ENCODE measurements around the gene KCNJ10.

GRCh38 chr1:160025314-160025713 is 44.6 kb downstream of the KCNJ10 start:
- no peak for TF ChIP-seq ZFP3 (CRISPR knock-in tag; IDR thresholded peaks at IDR 0.05)
- no peak for TF ChIP-seq ARNTL (CRISPR knock-in tag; IDR thresholded peaks at IDR 0.05; ENCODE audit: borderline replicate concordance, low read depth)
- no peak for TF ChIP-seq PATZ1 (CRISPR knock-in tag; IDR thresholded peaks at IDR 0.05; ENCODE audit: borderline replicate concordance)
- TF ChIP-seq CSRNP3 (CRISPR knock-in tag; IDR thresholded peaks at IDR 0.05), result no peak
- TF ChIP-seq PPARA (CRISPR knock-in tag; IDR thresholded peaks at IDR 0.05; ENCODE audit: borderline replicate concordance), result no peak
- no peak for TF ChIP-seq OSR1 (CRISPR knock-in tag; IDR thresholded peaks at IDR 0.05)
- no peak for TF ChIP-seq CREB5 (CRISPR knock-in tag; IDR thresholded peaks at IDR 0.05; ENCODE audit: low read depth)
- no peak for TF ChIP-seq RARB (CRISPR knock-in tag; IDR thresholded peaks at IDR 0.05)
